Choroid plexus epithelial cell (primary cell): Measurements from ENCODE around the gene ANKRD13C.

Source experiments
- DNase-seq: peaks from one replicate; pipeline ENCODE4 v3.0.0-alpha.2; 2010; ENCODE audit warnings: low read depth
- H3K4me3 ChIP-seq: 2 replicates; pipeline ENCODE4 v1.5.1; 2011; ENCODE audit warnings: low read depth, mild to moderate bottlenecking, control low read depth, low read length, moderate library complexity
- CTCF ChIP-seq: conservative IDR thresholded peaks from 2 replicates; pipeline ENCODE4 v1.5.1; 2011; ENCODE audit warnings: low read depth, mild to moderate bottlenecking, control low read depth, inconsistent platforms, low read length, moderate library complexity

The ANKRD13C gene

GRCh38 chr1:70278710-70279109, 75.8 kb downstream of the ANKRD13C start:
- no peak overlapping the region for H3K4me3 ChIP-seq
- no peak for TF ChIP-seq CTCF
- DNase-seq: no peak

GRCh38 chr1:70277875-70278274, 76.6 kb downstream of the ANKRD13C start:
- DNase-seq: no peak
- no peak overlapping the region for H3K4me3 ChIP-seq
- TF ChIP-seq CTCF: no peak

- H3K4me3 ChIP-seq: no peak overlapping the region
- no peak for DNase-seq
- TF ChIP-seq CTCF: no peak
Measured at GRCh38 chr1:70265946-70266345, 88.6 kb downstream of the ANKRD13C start.

GRCh38 chr1:70264839-70265238, 89.7 kb downstream of the ANKRD13C start:
- DNase-seq: no peak
- TF ChIP-seq CTCF: no peak
- H3K4me3 ChIP-seq: no peak overlapping the region

GRCh38 chr1:70256664-70257063, 97.9 kb downstream of the ANKRD13C start:
- H3K4me3 ChIP-seq: no peak overlapping the region
- no peak for DNase-seq
- no peak for TF ChIP-seq CTCF

GRCh38 chr1:70248729-70249128, 105.8 kb downstream of the ANKRD13C start:
- H3K4me3 ChIP-seq: no peak overlapping the region
- DNase-seq: no peak
- TF ChIP-seq CTCF: no peak

- TF ChIP-seq CTCF: no peak
- no peak for DNase-seq
- no peak overlapping the region for H3K4me3 ChIP-seq
Measured at GRCh38 chr1:70247768-70248167, 106.8 kb downstream of the ANKRD13C start.
